OCI-LY7 (cell line): ENCODE measurements around the gene SYT14.

Experiments used
- EZH2phosphoT487 ChIP-seq: fragments of 200-600 bp; sonication (generic); IDR thresholded peaks from 2 replicates; pipeline ENCODE4 v1.6.1; 2018; ENCODE audit warnings: low read depth, borderline replicate concordance, mild to moderate bottlenecking, mixed run types, antibody characterized with exemption, low read length, moderate library complexity, mixed read lengths
- TF ChIP-seq, protein P1 (sequence below): fragments of 200-600 bp; sonication (generic); conservative IDR thresholded peaks from 2 replicates; pipeline ENCODE4 v1.5.1; 2014; ENCODE audit warnings: mild to moderate bottlenecking, antibody characterized with exemption, low read length, moderate library complexity, mixed read lengths

DNA sequence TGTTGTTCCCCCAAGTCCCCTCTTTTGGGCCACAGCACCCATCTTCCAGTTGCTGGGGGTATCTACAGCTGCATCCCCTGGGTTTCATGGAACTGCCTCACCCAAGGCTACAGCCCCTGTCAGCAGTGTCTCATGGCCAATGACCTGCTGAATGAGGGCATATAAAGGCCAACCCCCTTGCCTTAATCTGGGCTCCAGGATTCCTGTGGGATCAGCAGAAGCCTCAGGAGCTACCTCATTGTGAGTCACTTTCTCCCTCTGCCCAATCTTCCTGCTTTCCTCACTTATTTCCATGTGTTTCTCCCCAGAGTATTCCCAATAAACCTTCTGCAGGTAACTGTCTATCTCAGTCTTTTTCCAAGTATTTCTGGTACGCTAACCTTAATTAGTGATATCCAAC is 37.3 kb upstream of the SYT14 start:
- TF ChIP-seq, protein P1, sequence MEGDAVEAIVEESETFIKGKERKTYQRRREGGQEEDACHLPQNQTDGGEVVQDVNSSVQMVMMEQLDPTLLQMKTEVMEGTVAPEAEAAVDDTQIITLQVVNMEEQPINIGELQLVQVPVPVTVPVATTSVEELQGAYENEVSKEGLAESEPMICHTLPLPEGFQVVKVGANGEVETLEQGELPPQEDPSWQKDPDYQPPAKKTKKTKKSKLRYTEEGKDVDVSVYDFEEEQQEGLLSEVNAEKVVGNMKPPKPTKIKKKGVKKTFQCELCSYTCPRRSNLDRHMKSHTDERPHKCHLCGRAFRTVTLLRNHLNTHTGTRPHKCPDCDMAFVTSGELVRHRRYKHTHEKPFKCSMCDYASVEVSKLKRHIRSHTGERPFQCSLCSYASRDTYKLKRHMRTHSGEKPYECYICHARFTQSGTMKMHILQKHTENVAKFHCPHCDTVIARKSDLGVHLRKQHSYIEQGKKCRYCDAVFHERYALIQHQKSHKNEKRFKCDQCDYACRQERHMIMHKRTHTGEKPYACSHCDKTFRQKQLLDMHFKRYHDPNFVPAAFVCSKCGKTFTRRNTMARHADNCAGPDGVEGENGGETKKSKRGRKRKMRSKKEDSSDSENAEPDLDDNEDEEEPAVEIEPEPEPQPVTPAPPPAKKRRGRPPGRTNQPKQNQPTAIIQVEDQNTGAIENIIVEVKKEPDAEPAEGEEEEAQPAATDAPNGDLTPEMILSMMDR, result no peak
- TF ChIP-seq EZH2phosphoT487, result no peak
